A673 (cell line): ENCODE data around the gene SULT1B1.

Experiments
- CTCF ChIP-seq: fragments of 300-800, 200-600 bp; sonication (generic); conservative IDR thresholded peaks from 2 replicates; pipeline ENCODE4 v1.5.1; 2017; ENCODE audit warnings: low read depth, mild to moderate bottlenecking, antibody characterized with exemption, low read length, moderate library complexity, mixed read lengths
- EZH2 ChIP-seq: fragments of 200-600 bp; sonication (generic); IDR thresholded peaks from 2 replicates; pipeline ENCODE4 v1.6.1; 2017; ENCODE audit warnings: borderline replicate concordance, low read depth, mild to moderate bottlenecking, mixed read lengths, antibody characterized with exemption, low read length; ENCODE audit not compliant: poor library complexity, severe bottlenecking

- no peak for TF ChIP-seq EZH2
- TF ChIP-seq CTCF = no peak
Observed at GRCh38 chr4:69775321-69775867, 15.0 kb upstream of the SULT1B1 start.
